GM12892 (cell line): ENCODE data around the gene STX12.
A peak's percentile ranks its signal among the peaks of the same experiment; 100 is the strongest.
"Not testable (repeated sequence)": the region's sequence is repeated elsewhere in the genome, so short reads cannot be mapped to it uniquely, and the experiment has no call there.

Source experiments
- DNase-seq: peaks from one replicate; pipeline ENCODE4 v3.0.0; 2011; ENCODE audit not compliant: insufficient read length
- FAIRE-seq: peaks from 2 replicates; lab custom pipeline; 2011; peaks lifted over from hg19 to GRCh38; lab: Jason Lieb, UNC
- POLR2A ChIP-seq: IDR thresholded peaks from 2 replicates; pipeline ENCODE4 v1.6.1; 2011; ENCODE audit warnings: low read depth, low read length, control low read depth
- POLR2AphosphoS5 ChIP-seq: IDR thresholded peaks from 2 replicates; pipeline ENCODE4 v1.6.1; 2011; ENCODE audit warnings: low read depth, low read length, control low read depth
- TAF1 ChIP-seq: IDR thresholded peaks from 2 replicates; pipeline ENCODE4 v1.6.1; 2011; ENCODE audit warnings: low read depth, mild to moderate bottlenecking, control low read depth, low read length, borderline replicate concordance

STX12 gene

GRCh38 chr1:27835046-27835445 lies 62.0 kb downstream of the STX12 start:
- no peak for DNase-seq
- TF ChIP-seq POLR2AphosphoS5 (no peak), POLR2A (no peak)

GRCh38 chr1:27835501-27835900 lies 62.5 kb downstream of the STX12 start:
- FAIRE-seq (no peak), DNase-seq (no peak)
- TF ChIP-seq POLR2A, result no peak
- no peak for TF ChIP-seq TAF1
- no peak for TF ChIP-seq POLR2AphosphoS5

More at GRCh38 chr1:27835046-27835445, 62.0 kb downstream of the STX12 start:
- no peak for FAIRE-seq

- no peak for TF ChIP-seq POLR2A
- no peak for TF ChIP-seq TAF1
- TF ChIP-seq POLR2AphosphoS5, result no peak
- no peak for DNase-seq
- FAIRE-seq, result no peak
Observed at GRCh38 chr1:27849951-27850350, 76.9 kb downstream of the STX12 start.

GRCh38 chr1:27855085-27855484 lies 82.1 kb downstream of the STX12 start:
- no peak for TF ChIP-seq TAF1
- no peak for TF ChIP-seq POLR2AphosphoS5
- TF ChIP-seq POLR2A, result no peak
- no peak for FAIRE-seq
- DNase-seq, result no peak

GRCh38 chr1:27856561-27857343 lies 83.7 kb downstream of the STX12 start:
- no peak for DNase-seq
- no peak for FAIRE-seq
- TF ChIP-seq POLR2AphosphoS5, result no peak
- no peak for TF ChIP-seq POLR2A
- no peak for TF ChIP-seq TAF1

GRCh38 chr1:27857552-27857951 lies 84.5 kb downstream of the STX12 start:
- DNase-seq, FAIRE-seq: not testable (repeated sequence)

- peak; percentile 92 for FAIRE-seq
- TF ChIP-seq POLR2A (no peak), TAF1 (no peak), POLR2AphosphoS5 (no peak)
- peak; percentile 57 for DNase-seq
Observed at GRCh38 chr1:27858072-27858948, 85.3 kb downstream of the STX12 start.

GRCh38 chr1:27858949-27859576 lies 86.0 kb downstream of the STX12 start:
- no peak for FAIRE-seq
- DNase-seq, result no peak
- TF ChIP-seq POLR2A, result no peak
- TF ChIP-seq TAF1, result no peak
- no peak for TF ChIP-seq POLR2AphosphoS5

GRCh38 chr1:27861436-27861835 lies 88.4 kb downstream of the STX12 start:
- DNase-seq (no peak), FAIRE-seq (no peak)
- TF ChIP-seq POLR2AphosphoS5 (no peak), TAF1 (no peak), POLR2A (no peak)

GRCh38 chr1:27862004-27862403 lies 89.0 kb downstream of the STX12 start:
- TF ChIP-seq POLR2A (no peak), TAF1 (no peak), POLR2AphosphoS5 (no peak)
- FAIRE-seq (no peak), DNase-seq (no peak)

- DNase-seq (no peak), FAIRE-seq (peak; percentile 65)
- TF ChIP-seq POLR2A (no peak), POLR2AphosphoS5 (no peak), TAF1 (no peak)
Observed at GRCh38 chr1:27862671-27863537, 89.9 kb downstream of the STX12 start.
